GM12878 (cell line): ENCODE results near the gene SSU72. TPM values are rescaled to one million over a fixed set of nuclear protein-coding genes. Genes with fewer than 3 reads are reported as not detected.

Source experiments
- CREM ChIP-seq: IDR thresholded peaks from 2 replicates; pipeline ENCODE4 v1.6.1; 2014; ENCODE audit warnings: antibody characterized with exemption, low read depth
- CTCF ChIP-seq, 3 experiments: IDR thresholded peaks in 2 of 3; conservative IDR thresholded peaks in 1 of 3; 2 replicates each; pipeline ENCODE4 v1.5.1; 2011; ENCODE audit warnings: low read depth in 3 of 3, low read length in 3 of 3, mild to moderate bottlenecking in 3 of 3, control low read depth in 2 of 3, moderate library complexity in 2 of 3, inconsistent platforms in 1 of 3, mixed read lengths in 1 of 3; ENCODE audit not compliant: control insufficient read depth in 2 of 3, insufficient read depth in 1 of 3; ENCODE audit errors: extremely low read depth in 1 of 3
- EP300 ChIP-seq, 2 experiments: fragments of 150-350 bp in 1 of 2; IDR thresholded peaks; 2 replicates each; pipeline ENCODE4 v1.6.1; 2011 to 2012; ENCODE audit warnings: low read depth in 2 of 2, low read length in 2 of 2, borderline replicate concordance in 1 of 2, improper control_type of control experiment in 1 of 2, inconsistent platforms in 1 of 2; ENCODE audit not compliant: control insufficient read depth in 1 of 2
- HDGF ChIP-seq: fragments of 450-650 bp; IDR thresholded peaks from 2 replicates; pipeline ENCODE4 v1.6.1; 2016; ENCODE audit warnings: antibody characterized with exemption
- MTA2 ChIP-seq: fragments of 450-650 bp; IDR thresholded peaks from 2 replicates; pipeline ENCODE4 v1.6.1; 2016; ENCODE audit warnings: low read depth, mild to moderate bottlenecking, moderate library complexity
- RAD51 ChIP-seq: fragments of 450-650 bp; IDR thresholded peaks from 2 replicates; pipeline ENCODE4 v1.6.1; 2016; ENCODE audit warnings: moderate library complexity, mild to moderate bottlenecking, inconsistent platforms
- REST ChIP-seq: IDR thresholded peaks from 2 replicates; pipeline ENCODE4 v1.6.1; 2012; ENCODE audit warnings: mild to moderate bottlenecking, low read depth, low read length
- TAF1 ChIP-seq: IDR thresholded peaks from 2 replicates; pipeline ENCODE4 v1.6.1; 2011; ENCODE audit warnings: mild to moderate bottlenecking, low read depth, low read length, borderline replicate concordance
- YBX1 ChIP-seq: fragments of 450-650 bp; IDR thresholded peaks from 2 replicates; pipeline ENCODE4 v1.6.1; 2016; ENCODE audit warnings: antibody characterized with exemption
- ZNF274 ChIP-seq: IDR thresholded peaks from one replicate; pipeline ENCODE4 v1.8.0; 2011; ENCODE audit not compliant: insufficient read length, insufficient read depth
- ZSCAN29 ChIP-seq: fragments of 450-650 bp; IDR thresholded peaks from 2 replicates; pipeline ENCODE4 v1.6.1; 2017; ENCODE audit warnings: mild to moderate bottlenecking, moderate library complexity
- polyA plus RNA-seq, 11 experiments: library from polyadenylated mRNA; depleted of rRNA in 4 of 11; unstranded in 6 of 11; stranded (reverse) in 5 of 11; fragments of >200 nt; fragmentation: Nextera tagmentation in 4 of 11; fragmentation: Illumina TruSeq in 1 of 11; extraction: Ambion mirVana in 4 of 11; extraction: Trizol in 1 of 11; gene quantifications; 1 replicate in 1 of 11; 2 replicates in 10 of 11; pipeline versions ENCODE4 v1.2.1 to v1.2.3, GENCODE V29; 2011 to 2016; ENCODE audit warnings: inconsistent platforms in 2 of 11, missing spikeins in 2 of 11, low read depth in 1 of 11
- total RNA-seq, 4 experiments: library from RNA; depleted of rRNA in 3 of 4; stranded (reverse); fragments of >200 nt in 3 of 4; fragmentation: Illumina TruSeq in 1 of 4; extraction: Trizol in 1 of 4; gene quantifications; 2 replicates each; pipeline versions ENCODE4 v1.2.1 to v1.2.3, GENCODE V29; 2013 to 2021

The SSU72 gene
- total and polyA plus RNA-seq, 10 of the 15 experiments (the other 5 are each of a cell fraction or from before 2014, with no cell fraction given) = 28.6 to 172 (median 67.7) TPM

GRCh38 chr1:1511533-1512285 lies 63.0 kb downstream of the SSU72 start, which contains the start of gene ATAD3A (continued):
- TF ChIP-seq EP300 (IDR thresholded peaks at IDR 0.05; ENCODE audit: borderline replicate concordance in 1 of 2, control insufficient read depth in 1 of 2, low read depth in 2 of 2, low read length in 2 of 2) (no peak), ZNF274 (no peak), ZSCAN29 (no peak), HDGF (peak; percentile 81), CTCF (IDR thresholded peaks at IDR 0.05 in 2 of 3, conservative IDR thresholded peaks at IDR 0.05 in 1 of 3; ENCODE audit: control insufficient read depth in 2 of 3, extremely low read depth in 1 of 3, insufficient read depth in 1 of 3, low read depth in 3 of 3, low read length in 3 of 3) (no peak), CREM (peak; percentile 99), YBX1 (no peak), REST (0 out of 2 replicates have a peak, but pooled peaks have one; percentile 6), RAD51 (no peak), TAF1 (peak; percentile 45; the same call in 1 of the 2 replicates), MTA2 (no peak)
